NCI-H526 treated with DMSO at 0.1 percent for 48 hours (cell line): ENCODE results near the gene APEH.

Experiments used
- DNase-seq: peaks from one replicate; lab custom pipeline; 2025; lab: John Stamatoyannopoulos, UW

APEH gene

DNA sequence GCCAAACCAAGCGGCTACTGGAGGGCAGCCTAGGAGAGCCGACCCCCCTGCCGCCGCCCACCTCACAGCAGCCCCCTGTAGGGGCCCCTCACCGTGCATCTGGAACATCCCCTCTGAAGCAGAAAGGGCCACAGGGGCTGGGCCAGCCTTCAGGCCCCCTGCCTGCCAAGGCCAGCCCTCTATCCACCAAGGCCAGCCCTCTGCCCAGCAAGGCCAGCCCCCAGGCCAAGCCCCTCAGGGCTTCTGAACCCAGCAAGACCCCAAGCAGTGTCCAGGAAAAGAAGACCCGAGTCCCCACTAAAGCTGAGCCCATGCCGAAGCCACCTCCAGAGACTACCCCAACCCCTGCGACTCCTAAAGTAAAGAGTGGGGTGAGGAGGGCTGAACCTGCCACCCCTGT lies 23.5 kb upstream of the APEH start:
- DNase-seq, result no peak

DNA sequence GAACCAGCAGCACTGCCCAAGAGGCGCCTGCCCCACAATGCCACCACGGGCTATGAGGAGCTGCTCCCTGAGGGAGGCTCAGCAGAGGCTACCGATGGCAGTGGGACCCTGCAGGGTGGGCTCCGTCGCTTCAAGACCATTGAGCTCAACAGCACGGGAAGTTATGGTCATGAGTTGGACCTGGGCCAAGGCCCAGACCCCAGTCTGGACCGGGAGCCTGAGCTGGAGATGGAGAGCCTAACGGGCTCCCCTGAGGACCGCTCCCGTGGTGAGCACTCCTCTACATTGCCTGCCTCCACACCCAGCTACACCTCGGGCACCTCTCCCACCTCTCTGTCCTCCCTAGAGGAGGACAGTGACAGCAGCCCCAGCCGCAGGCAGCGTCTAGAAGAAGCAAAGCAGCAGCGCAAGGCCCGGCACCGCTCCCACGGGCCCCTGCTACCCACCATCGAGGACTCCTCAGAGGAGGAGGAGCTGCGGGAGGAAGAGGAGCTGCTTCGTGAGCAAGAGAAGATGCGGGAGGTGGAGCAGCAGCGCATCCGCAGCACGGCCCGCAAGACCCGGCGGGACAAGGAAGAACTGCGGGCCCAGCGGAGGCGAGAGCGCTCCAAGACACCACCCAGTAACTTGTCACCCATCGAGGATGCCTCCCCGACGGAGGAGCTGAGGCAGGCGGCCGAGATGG lies 21.8 kb upstream of the APEH start:
- no peak for DNase-seq

DNA sequence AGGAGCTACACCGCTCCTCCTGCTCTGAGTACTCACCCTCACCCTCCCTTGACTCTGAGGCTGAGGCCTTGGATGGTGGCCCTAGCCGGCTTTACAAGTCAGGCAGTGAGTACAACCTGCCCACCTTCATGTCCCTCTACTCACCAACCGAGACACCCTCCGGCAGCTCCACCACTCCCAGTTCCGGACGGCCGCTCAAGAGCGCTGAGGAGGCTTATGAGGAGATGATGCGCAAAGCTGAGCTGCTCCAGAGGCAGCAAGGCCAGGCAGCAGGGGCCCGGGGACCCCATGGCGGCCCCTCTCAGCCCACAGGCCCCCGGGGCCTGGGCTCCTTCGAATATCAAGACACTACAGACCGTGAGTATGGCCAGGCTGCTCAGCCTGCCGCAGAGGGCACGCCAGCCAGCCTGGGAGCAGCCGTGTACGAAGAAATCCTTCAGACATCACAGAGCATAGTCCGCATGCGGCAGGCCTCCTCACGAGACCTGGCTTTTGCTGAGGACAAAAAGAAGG lies 21.2 kb upstream of the APEH start:
- no peak for DNase-seq

DNA sequence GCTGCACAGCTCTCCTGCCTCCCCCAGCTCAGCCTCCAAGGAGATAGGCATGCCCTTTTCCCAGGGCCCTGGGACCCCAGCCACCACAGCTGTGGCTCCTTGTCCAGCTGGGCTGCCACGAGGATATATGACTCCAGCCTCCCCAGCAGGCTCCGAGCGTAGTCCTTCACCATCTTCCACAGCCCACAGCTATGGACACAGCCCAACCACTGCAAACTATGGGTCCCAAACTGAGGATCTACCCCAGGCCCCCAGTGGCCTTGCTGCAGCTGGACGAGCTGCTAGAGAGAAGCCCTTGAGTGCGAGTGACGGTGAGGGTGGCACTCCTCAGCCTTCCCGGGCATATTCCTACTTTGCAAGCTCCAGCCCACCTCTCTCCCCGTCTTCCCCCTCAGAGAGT lies 20.5 kb upstream of the APEH start:
- DNase-seq, result no peak

DNA sequence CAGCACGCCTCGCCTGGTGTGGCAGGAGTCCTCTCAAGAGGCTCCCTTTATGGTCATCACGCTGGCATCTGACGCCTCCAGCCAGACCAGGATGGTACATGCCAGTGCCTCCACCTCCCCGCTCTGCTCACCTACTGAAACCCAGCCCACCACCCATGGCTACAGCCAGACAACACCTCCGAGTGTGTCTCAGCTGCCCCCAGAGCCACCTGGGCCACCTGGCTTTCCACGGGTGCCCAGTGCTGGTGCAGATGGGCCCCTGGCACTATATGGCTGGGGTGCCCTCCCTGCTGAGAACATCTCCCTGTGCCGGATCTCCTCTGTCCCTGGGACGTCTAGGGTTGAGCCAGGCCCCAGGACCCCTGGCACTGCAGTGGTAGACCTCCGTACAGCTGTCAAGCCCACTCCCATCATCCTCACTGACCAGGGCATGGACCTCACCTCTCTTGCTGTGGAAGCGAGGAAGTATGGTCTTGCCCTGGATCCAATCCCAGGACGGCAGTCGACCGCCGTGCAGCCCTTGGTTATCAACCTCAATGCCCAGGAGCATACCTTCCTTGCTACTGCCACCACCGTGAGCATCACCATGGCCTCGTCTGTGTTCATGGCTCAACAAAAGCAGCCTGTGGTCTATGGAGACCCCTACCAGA lies 19.9 kb upstream of the APEH start:
- no peak for DNase-seq

DNA sequence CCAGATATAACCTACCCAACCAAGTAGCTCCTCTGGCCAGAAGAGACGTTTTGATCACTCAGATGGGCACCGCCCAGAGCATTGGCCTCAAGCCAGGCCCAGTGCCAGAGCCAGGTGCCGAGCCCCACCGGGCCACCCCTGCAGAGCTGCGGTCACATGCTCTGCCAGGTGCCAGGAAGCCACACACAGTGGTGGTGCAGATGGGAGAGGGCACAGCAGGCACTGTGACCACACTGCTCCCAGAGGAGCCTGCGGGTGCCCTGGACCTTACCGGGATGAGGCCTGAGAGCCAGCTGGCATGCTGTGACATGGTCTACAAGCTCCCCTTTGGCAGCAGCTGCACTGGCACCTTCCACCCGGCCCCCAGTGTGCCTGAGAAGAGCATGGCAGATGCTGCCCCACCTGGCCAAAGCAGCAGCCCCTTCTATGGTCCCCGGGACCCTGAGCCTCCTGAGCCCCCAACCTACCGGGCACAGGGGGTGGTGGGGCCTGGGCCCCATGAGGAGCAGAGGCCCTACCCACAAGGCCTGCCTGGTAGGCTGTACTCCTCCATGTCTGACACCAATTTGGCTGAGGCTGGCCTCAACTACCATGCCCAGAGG lies 19.1 kb upstream of the APEH start:
- DNase-seq, result no peak

DNA sequence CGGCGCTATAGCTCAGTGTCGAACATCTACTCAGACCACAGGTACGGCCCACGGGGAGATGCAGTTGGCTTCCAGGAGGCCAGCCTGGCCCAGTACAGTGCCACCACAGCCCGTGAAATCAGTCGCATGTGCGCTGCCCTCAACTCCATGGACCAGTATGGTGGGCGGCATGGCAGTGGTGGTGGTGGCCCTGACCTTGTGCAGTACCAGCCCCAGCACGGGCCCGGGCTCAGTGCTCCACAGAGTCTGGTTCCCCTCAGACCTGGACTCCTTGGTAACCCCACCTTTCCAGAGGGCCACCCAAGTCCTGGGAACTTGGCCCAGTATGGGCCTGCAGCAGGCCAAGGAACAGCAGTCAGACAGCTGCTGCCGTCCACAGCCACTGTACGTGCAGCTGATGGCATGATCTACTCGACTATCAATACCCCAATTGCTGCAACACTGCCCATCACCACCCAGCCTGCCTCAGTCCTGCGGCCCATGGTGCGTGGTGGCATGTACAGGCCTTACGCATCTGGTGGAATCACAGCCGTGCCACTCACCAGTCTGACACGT lies 18.3 kb upstream of the APEH start:
- DNase-seq, result no peak

DNA sequence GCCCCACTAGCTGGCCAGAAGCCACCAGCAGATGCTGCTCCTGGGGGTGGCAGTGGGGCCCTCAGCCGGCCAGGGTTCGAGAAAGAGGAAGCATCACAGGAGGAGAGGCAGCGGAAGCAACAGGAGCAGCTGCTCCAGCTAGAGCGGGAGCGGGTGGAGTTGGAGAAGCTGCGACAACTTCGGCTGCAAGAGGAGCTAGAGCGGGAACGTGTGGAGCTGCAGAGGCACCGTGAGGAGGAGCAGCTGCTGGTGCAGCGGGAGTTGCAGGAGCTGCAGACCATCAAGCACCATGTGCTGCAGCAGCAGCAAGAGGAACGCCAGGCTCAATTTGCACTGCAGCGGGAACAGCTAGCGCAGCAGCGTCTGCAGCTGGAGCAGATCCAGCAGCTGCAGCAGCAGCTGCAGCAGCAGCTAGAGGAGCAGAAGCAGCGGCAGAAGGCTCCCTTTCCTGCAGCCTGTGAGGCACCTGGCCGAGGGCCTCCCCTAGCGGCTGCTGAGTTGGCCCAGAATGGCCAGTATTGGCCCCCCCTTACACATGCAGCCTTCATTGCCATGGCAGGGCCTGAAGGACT lies 17.5 kb upstream of the APEH start:
- DNase-seq, result no peak

DNA sequence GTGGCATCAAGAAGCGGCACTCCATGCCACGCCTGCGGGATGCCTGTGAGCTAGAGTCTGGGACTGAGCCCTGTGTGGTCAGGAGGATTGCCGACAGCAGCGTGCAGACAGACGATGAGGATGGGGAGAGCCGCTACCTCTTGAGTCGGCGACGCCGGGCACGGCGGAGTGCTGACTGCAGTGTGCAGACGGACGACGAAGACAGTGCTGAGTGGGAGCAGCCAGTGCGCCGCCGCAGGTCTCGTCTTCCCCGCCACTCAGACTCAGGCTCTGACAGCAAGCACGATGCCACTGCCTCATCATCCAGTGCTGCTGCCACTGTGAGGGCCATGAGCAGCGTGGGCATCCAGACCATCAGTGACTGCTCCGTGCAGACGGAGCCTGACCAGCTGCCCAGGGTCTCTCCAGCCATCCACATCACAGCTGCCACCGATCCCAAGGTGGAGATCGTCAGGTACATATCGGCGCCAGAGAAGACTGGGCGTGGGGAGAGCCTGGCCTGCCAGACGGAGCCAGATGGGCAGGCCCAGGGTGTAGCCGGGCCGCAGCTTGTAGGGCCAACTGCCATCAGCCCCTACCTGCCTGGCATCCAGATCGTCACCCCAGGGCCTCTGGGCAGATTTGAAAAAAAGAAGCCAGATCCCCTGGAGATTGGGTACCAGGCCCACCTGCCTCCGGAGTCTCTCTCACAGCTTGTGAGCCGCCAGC lies 16.8 kb upstream of the APEH start:
- no peak for DNase-seq

DNA sequence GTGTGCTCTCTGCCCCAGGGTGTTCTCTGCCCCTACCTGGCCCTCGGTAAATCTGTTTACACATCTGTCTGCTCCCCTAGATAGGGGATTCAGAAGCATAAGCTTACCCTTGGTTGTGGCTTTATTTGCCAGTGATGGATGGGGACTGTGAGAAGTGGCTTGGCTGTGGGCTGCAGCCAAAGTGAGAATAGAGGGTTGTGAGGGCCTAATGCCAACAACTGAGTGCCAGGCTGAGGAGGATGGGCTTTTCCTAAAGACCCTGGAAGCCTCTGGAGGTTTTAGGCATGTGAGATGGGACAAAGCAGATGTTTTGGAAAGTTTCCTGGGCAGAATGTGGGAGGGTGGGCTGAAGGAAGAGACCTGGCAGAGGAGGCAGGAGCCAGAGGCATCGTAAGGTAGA lies 15.4 kb upstream of the APEH start:
- DNase-seq, result no peak

DNA sequence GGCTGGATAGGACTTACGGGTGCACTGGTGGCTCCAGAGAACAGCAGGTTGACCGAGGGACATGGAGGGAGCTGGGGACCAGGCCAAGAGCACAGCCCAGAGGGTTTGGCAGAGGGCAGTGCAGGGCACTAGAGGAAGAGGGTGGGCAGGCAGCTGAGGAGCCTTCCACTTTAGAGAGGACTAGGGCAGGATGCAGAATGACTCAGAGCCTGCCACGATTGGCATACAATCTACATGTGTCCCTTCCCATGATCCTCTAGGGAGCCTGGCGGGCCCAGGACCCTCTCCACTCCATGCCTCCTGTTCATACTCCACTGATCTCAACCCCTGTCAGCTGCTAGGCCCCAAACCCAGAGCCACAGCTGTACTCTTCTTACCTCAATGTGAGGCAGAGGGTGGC lies 14.4 kb upstream of the APEH start:
- no peak for DNase-seq

DNA sequence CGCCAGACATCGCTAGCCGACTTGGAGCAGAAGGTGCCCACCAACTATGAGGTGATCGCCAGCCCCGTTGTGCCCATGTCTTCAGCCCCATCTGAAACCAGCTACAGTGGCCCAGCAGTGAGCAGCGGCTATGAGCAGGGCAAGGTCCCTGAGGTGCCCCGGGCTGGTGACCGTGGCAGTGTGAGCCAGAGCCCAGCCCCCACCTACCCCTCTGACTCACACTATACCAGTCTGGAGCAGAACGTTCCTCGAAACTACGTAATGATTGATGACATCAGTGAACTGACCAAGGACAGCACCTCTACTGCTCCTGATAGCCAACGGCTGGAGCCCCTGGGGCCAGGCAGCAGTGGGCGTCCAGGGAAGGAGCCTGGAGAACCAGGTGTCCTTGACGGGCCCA lies 12.9 kb upstream of the APEH start:
- DNase-seq, result no peak

DNA sequence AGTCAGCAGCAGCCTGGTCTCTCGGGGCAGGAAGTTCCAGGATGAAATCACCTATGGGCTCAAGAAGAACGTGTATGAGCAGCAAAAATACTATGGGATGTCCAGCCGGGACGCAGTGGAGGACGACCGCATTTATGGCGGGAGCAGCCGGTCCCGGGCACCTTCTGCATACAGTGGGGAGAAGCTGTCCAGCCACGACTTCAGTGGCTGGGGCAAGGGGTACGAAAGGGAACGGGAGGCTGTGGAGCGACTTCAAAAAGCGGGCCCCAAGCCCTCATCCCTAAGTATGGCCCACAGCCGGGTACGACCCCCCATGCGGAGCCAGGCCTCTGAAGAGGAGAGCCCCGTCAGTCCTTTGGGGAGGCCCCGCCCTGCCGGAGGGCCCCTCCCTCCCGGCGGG lies 12.1 kb upstream of the APEH start:
- no peak for DNase-seq

DNA sequence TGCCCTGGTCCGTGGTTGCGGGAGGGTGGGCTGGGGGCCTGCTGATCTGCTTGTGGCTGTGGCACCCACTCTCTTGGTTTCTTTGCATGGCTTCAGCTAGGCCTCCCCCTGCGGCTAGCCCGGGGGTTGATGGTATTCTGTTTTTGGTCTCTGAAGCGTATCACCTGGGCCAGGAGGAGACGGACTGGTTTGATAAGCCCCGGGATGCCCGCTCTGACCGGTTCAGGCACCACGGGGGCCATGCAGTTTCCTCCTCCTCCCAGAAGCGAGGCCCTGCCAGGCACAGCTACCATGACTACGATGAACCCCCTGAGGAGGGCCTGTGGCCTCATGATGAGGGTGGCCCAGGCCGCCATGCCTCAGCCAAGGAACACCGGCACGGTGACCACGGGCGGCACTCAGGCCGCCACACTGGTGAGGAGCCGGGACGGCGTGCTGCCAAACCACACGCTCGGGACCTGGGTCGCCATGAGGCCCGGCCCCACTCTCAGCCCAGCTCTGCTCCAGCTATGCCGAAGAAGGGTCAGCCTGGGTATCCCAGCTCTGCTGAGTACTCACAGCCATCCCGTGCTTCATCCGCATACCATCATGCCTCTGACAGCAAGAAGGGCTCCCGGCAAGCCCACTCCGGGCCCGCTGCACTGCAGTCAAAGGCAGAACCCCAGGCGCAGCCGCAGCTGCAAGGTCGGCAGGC lies 11.3 kb upstream of the APEH start:
- DNase-seq, result no peak

DNA sequence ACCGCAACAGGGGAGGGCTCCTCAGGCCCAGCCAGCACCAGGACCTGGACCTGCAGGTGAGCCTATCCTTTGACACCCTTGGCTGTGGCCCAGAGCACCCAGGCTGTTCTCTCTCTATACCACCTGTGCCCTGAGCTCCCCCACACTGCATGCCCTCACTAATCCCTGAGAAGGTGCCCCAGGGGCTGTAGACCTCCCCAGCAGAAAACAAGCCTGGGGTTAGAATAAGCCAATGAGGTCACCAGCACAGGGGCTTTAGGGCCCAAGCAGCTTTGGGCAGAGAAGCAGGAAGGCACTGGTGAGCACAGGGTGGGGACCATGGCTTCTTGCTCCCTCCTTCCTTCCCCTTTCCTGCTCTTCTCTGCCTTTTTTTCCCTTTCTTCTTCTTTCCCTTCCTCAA lies 10.3 kb upstream of the APEH start:
- DNase-seq, result no peak

DNA sequence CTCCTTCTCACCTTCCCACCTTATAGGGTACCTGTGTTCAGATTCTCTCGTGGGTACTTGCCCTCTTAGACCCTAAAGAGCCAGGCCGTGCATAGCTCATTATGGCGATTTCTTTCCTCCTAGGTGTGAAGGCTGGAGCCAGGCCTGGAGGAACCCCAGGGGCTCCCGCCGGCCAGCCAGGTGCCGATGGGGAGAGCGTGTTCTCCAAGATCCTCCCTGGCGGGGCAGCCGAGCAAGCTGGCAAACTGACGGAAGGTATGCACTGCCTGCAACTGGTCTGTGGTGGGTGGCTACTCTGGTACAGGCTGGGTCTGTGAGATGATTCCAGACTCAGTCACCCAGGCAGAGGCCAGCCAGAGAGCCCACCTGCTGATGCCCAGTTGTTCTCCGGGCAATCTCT lies 9.9 kb upstream of the APEH start:
- no peak for DNase-seq

DNA sequence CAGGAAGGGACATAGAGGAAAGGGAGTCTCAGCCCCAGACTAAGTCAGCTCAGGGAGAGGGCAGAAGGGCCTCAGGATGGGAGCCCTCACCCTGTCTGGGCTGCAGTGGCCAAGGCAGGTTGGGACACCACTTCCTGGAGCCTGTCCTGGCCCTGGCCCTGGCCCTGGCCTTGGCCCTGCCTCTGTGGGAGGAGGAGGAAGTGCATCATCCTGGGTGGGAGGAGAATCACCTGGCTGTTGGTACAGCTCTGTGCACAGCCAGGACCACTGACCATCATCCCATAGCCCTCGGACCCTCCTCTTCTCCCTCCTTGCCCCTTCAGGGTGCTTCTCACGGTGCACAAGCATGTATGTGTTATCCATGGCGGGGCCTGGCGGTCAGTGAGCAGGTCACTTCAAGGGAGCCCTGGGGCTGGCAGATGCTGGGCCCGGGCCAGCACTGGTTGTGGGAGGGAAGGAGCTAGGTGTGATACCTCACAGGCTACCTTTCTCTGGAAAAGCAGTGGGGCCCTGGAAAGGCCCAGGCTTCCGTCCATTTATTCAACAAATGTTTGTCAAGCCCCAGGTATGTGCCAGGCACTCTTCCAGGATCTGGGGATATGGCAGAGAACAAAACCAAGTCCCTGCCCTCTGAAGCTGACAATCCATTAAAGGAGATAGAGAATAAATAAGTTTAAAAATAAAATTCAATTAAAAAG lies 8.2 kb upstream of the APEH start:
- DNase-seq, result no peak

DNA sequence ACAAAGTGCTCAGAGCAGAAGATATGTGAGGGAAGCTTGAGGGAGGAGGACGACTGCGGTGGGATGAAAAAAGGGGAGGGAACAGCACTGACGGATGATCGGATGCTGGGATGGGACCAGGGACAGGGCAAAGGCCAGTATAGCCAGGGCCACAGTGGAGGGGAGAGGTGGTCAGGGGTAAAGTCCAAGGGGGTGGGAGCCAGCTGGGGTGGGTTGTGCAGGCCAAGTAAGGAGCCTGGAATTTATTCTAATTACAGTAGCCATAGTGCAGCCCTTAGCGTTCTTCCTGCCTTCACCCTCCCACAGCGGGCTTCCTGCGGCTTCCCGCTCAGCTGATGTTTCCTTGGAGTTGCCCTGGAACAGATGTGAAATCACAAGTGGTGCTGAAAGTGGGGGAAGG lies 7.6 kb upstream of the APEH start:
- DNase-seq, result no peak

DNA sequence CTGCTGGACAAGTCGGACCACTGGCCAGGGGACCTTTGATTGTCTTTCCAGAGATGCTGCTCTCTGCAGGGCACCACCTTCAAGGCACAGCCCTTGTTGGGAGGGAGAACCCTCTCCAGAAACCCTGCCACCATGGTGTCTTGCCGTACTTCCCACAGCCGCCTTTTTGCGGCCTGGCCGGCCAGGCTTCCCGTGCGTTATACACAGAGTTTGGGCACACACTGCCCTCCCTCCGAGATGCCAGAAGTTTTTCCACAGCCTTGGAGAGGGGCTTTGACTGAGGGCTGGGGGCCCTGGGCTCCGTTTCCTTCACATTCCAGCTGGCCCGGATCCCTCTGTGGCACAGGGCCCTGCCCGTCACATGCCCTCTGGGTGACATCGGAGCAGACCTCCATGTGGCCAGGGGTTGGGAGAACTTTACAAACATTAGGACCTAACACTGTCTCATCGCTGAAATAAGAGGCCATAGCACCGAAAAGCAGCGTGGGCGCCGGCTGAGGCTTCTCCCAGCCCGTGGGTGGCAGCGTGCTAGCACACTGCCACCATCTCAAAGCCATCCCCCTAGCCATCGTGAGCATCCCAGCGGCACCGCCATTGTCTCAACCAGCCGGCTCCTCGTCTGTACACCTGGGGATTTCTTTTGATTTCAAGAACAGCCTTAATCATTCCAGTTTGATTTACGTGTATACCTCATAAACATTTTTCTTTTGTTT lies 6.3 kb upstream of the APEH start:
- DNase-seq, result no peak

DNA sequence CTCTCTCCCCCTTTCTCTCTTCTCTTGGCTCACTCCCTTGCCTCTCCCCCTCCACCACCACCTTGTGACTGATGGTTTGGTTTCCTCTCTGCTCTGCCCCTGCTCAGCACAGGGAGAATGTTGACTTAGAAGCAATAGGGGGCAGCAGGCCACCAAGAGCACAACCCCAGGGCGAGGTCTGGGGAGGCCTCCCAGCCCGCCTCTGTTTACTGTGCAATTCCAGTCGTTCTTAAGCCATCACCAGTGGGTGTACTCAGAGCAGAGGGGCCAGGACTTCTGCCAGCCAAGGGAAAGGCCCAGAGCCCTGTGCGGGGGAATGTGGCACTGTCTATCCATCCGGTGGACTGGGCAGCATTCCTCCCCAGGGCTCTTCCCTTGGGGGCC lies 5.7 kb upstream of the APEH start:
- DNase-seq, result no peak
